ENCODE data around the gene TENM4. TPM values are rescaled to one million over a fixed set of nuclear protein-coding genes. Genes with fewer than 3 reads are reported as not detected.

TENM4 gene
- polyA plus RNA-seq, 1 donor from 2014 or later: 16.8 TPM

GRCh38 chr11:79152511-79152910 is 288.3 kb downstream of the TENM4 start:
- no peaks in the 10 kb centered on the region for H3K79me2 ChIP-seq (replicated peaks; ENCODE audit: insufficient read depth, low read length)
- no peaks in the 10 kb centered on the region for H4K20me1 ChIP-seq (ENCODE audit: insufficient read depth)
- no peak overlapping the region for H2AFZ ChIP-seq (ENCODE audit: low read depth, low read length)
- peaks cover 3% of the 10 kb centered on the region for H3F3A ChIP-seq (ENCODE audit: insufficient read depth, low read length, poor library complexity, severe bottlenecking)
- no peaks in the 10 kb centered on the region for H3K36me3 ChIP-seq (ENCODE audit: insufficient read depth, low read length)
- no peak overlapping the region for H3K27ac ChIP-seq (ENCODE audit: low read length)
- no peaks in the 10 kb centered on the region for H3K9me2 ChIP-seq (ENCODE audit: insufficient read depth, low read length)
- no peak overlapping the region for H3K4me2 ChIP-seq (ENCODE audit: low read length)
- TF ChIP-seq EP300 (conservative IDR thresholded peaks at IDR 0.05; ENCODE audit: poor library complexity, severe bottlenecking) (no peak), TAF1 (IDR thresholded peaks at IDR 0.05; ENCODE audit: low read depth) (no peak), RAD21 (conservative IDR thresholded peaks at IDR 0.05) (no peak), EZH2 (IDR thresholded peaks at IDR 0.05; ENCODE audit: borderline replicate concordance, insufficient read depth, low read length, poor library complexity, severe bottlenecking) (no peak), POLR2AphosphoS5 (IDR thresholded peaks at IDR 0.05) (no peak), SMC3 (conservative IDR thresholded peaks at IDR 0.05; ENCODE audit: poor library complexity) (no peak), MXI1 (conservative IDR thresholded peaks at IDR 0.05; ENCODE audit: poor library complexity, severe bottlenecking) (no peak)
- TF ChIP-seq, protein P1, sequence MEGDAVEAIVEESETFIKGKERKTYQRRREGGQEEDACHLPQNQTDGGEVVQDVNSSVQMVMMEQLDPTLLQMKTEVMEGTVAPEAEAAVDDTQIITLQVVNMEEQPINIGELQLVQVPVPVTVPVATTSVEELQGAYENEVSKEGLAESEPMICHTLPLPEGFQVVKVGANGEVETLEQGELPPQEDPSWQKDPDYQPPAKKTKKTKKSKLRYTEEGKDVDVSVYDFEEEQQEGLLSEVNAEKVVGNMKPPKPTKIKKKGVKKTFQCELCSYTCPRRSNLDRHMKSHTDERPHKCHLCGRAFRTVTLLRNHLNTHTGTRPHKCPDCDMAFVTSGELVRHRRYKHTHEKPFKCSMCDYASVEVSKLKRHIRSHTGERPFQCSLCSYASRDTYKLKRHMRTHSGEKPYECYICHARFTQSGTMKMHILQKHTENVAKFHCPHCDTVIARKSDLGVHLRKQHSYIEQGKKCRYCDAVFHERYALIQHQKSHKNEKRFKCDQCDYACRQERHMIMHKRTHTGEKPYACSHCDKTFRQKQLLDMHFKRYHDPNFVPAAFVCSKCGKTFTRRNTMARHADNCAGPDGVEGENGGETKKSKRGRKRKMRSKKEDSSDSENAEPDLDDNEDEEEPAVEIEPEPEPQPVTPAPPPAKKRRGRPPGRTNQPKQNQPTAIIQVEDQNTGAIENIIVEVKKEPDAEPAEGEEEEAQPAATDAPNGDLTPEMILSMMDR (IDR thresholded peaks at IDR 0.05; ENCODE audit: poor library complexity, severe bottlenecking): no peak
- TF ChIP-seq, protein P2, sequence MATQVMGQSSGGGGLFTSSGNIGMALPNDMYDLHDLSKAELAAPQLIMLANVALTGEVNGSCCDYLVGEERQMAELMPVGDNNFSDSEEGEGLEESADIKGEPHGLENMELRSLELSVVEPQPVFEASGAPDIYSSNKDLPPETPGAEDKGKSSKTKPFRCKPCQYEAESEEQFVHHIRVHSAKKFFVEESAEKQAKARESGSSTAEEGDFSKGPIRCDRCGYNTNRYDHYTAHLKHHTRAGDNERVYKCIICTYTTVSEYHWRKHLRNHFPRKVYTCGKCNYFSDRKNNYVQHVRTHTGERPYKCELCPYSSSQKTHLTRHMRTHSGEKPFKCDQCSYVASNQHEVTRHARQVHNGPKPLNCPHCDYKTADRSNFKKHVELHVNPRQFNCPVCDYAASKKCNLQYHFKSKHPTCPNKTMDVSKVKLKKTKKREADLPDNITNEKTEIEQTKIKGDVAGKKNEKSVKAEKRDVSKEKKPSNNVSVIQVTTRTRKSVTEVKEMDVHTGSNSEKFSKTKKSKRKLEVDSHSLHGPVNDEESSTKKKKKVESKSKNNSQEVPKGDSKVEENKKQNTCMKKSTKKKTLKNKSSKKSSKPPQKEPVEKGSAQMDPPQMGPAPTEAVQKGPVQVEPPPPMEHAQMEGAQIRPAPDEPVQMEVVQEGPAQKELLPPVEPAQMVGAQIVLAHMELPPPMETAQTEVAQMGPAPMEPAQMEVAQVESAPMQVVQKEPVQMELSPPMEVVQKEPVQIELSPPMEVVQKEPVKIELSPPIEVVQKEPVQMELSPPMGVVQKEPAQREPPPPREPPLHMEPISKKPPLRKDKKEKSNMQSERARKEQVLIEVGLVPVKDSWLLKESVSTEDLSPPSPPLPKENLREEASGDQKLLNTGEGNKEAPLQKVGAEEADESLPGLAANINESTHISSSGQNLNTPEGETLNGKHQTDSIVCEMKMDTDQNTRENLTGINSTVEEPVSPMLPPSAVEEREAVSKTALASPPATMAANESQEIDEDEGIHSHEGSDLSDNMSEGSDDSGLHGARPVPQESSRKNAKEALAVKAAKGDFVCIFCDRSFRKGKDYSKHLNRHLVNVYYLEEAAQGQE (IDR thresholded peaks at IDR 0.05; ENCODE audit: borderline replicate concordance): no peak
- no peak overlapping the region for H3K4me3 ChIP-seq (ENCODE audit: low read length)
- H3K9ac ChIP-seq (ENCODE audit: low read length): no peak overlapping the region
- H3K27me3 ChIP-seq (ENCODE audit: insufficient read depth, low read depth, low read length): no peaks in the 10 kb centered on the region
- no peaks in the 10 kb centered on the region for H3K9me3 ChIP-seq (ENCODE audit: low read length)

- Histone ChIP-seq H3F3A (ENCODE audit: insufficient read depth, low read length, poor library complexity, severe bottlenecking) (peaks cover 3% of the 10 kb centered on the region), H3K4me3 (ENCODE audit: low read length) (no peak overlapping the region), H3K27me3 (ENCODE audit: insufficient read depth, low read depth, low read length) (no peaks in the 10 kb centered on the region), H3K9me2 (ENCODE audit: insufficient read depth, low read length) (no peaks in the 10 kb centered on the region), H3K9me3 (ENCODE audit: low read length) (no peaks in the 10 kb centered on the region), H3K4me2 (ENCODE audit: low read length) (no peak overlapping the region), H4K20me1 (ENCODE audit: insufficient read depth) (no peaks in the 10 kb centered on the region), H3K79me2 (replicated peaks; ENCODE audit: insufficient read depth, low read length) (no peaks in the 10 kb centered on the region), H3K9ac (ENCODE audit: low read length) (no peak overlapping the region), H3K36me3 (ENCODE audit: insufficient read depth, low read length) (no peaks in the 10 kb centered on the region), H2AFZ (ENCODE audit: low read depth, low read length) (no peak overlapping the region), H3K27ac (ENCODE audit: low read length) (no peak overlapping the region)
- TF ChIP-seq, protein P2 (IDR thresholded peaks at IDR 0.05; ENCODE audit: borderline replicate concordance): no peak
- no peak for TF ChIP-seq EZH2 (IDR thresholded peaks at IDR 0.05; ENCODE audit: borderline replicate concordance, insufficient read depth, low read length, poor library complexity, severe bottlenecking)
- no peak for TF ChIP-seq RAD21 (conservative IDR thresholded peaks at IDR 0.05)
- no peak for TF ChIP-seq EP300 (conservative IDR thresholded peaks at IDR 0.05; ENCODE audit: poor library complexity, severe bottlenecking)
These were observed 289.4 kb downstream of the TENM4 start for GRCh38 chr11:79151396-79151795.
